Activated CD8-positive, alpha-beta T cell treated with anti-CD3 and anti-CD28 coated beads for 36 hours (primary cell): Measurements from ENCODE around the gene GBA2. TPM values are rescaled to one million over a fixed set of nuclear protein-coding genes. Genes with fewer than 3 reads are reported as not detected.

ENCODE experiments used
- ATAC-seq: fragments of 200-7000 bp; cut with Tn5 transposase; one replicate; pipeline ENCODE4 v1.10.0; 2021; ENCODE audit warnings: mild to moderate bottlenecking, moderate library complexity
- CTCF ChIA-PET: fragments of 350-600 bp; sonication (Branson Sonifier 250); formaldehyde crosslinking; loops from one replicate; lab custom pipeline; 2021; ENCODE audit warnings: antibody characterized with exemption; lab: Charles Lee
- POLR2A ChIA-PET: fragments of 350-600 bp; sonication (Branson Sonifier 250); formaldehyde crosslinking; loops from one replicate; lab custom pipeline; 2021; ENCODE audit warnings: antibody characterized with exemption; lab: Charles Lee
- DNase-seq: peaks from one replicate; pipeline ENCODE4 v3.0.0-alpha.2; 2020
- H3K27ac Mint-ChIP-seq: one replicate; pipeline ENCODE4 v1.8.0; 2021; ENCODE audit warnings: mild to moderate bottlenecking, mixed read lengths
- H3K27me3 Mint-ChIP-seq: one replicate; pipeline ENCODE4 v1.8.0; 2021; ENCODE audit warnings: mixed read lengths
- H3K36me3 Mint-ChIP-seq: one replicate; pipeline ENCODE4 v1.8.0; 2021; ENCODE audit warnings: low read depth, mixed read lengths
- H3K4me1 Mint-ChIP-seq: one replicate; pipeline ENCODE4 v1.8.0; 2021; ENCODE audit warnings: low read depth, mixed read lengths
- H3K4me3 Mint-ChIP-seq: one replicate; pipeline ENCODE4 v1.8.0; 2021; ENCODE audit warnings: mild to moderate bottlenecking, moderate library complexity, mixed read lengths
- H3K9me3 Mint-ChIP-seq: one replicate; pipeline ENCODE4 v1.8.0; 2021; ENCODE audit warnings: mixed read lengths
- intact Hi-C: fragments of 100-400 bp; cut with micrococcal nuclease; formaldehyde crosslinking; loops from one replicate; pipeline ENCODE4 v1.10.0; 2022
- total RNA-seq, 2 experiments: library from RNA; stranded (reverse); gene quantifications; one replicate each; pipeline ENCODE4 v1.2.3, GENCODE V29; 2021
- TF ChIP-seq, protein P1 (sequence below): fragments of 200-600 bp; IDR thresholded peaks from one replicate; pipeline ENCODE4 v1.8.0; 2022; ENCODE audit warnings: antibody characterized with exemption, mild to moderate bottlenecking

The GBA2 gene
- total RNA-seq, 2 experiments from 2014 or later, result 21.2 to 22.3 TPM

DNA sequence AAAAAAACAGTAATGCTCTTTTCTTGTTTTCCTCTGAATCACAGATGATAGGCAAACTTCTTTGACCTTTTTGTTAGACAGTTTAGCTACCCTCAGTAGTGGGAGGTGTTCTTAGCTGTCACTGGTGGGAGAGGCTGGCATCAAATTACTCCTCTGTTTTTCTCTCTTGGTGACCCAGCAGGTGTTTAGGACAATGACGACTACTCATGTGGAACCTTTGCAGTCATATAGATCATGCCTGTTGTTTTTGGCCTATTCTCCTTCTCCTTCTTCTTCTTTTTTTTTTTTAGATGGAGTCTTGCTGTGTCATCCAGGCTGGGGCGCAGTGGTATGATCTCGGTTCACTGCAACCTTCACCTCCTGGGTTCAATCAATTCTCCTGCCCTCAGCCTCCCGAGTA is 27.0 kb upstream of the GBA2 start:
- TF ChIP-seq, protein P1, sequence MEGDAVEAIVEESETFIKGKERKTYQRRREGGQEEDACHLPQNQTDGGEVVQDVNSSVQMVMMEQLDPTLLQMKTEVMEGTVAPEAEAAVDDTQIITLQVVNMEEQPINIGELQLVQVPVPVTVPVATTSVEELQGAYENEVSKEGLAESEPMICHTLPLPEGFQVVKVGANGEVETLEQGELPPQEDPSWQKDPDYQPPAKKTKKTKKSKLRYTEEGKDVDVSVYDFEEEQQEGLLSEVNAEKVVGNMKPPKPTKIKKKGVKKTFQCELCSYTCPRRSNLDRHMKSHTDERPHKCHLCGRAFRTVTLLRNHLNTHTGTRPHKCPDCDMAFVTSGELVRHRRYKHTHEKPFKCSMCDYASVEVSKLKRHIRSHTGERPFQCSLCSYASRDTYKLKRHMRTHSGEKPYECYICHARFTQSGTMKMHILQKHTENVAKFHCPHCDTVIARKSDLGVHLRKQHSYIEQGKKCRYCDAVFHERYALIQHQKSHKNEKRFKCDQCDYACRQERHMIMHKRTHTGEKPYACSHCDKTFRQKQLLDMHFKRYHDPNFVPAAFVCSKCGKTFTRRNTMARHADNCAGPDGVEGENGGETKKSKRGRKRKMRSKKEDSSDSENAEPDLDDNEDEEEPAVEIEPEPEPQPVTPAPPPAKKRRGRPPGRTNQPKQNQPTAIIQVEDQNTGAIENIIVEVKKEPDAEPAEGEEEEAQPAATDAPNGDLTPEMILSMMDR, result no peak
- CTCF ChIA-PET, result interaction anchor here (0.9 to 4.1 kb wide), 5 partner anchors 12 to 106 kb away, joined by 3 to 17 read pairs (median 4); no protein-coding TSS in a partner anchor
- DNase-seq (no peak), ATAC-seq (peak; percentile 37)
- H3K27me3 Mint-ChIP-seq, result no peaks in the 10 kb centered on the region
- POLR2A ChIA-PET, result no interaction called here
- H3K4me1 Mint-ChIP-seq, result peaks cover 6% of the 10 kb centered on the region
- no peak overlapping the region for H3K4me3 Mint-ChIP-seq
- no peak overlapping the region for H3K27ac Mint-ChIP-seq
- no peaks in the 10 kb centered on the region for H3K9me3 Mint-ChIP-seq
- intact Hi-C loops, result no loop called here
- H3K36me3 Mint-ChIP-seq, result peaks cover 9% of the 10 kb centered on the region

DNA sequence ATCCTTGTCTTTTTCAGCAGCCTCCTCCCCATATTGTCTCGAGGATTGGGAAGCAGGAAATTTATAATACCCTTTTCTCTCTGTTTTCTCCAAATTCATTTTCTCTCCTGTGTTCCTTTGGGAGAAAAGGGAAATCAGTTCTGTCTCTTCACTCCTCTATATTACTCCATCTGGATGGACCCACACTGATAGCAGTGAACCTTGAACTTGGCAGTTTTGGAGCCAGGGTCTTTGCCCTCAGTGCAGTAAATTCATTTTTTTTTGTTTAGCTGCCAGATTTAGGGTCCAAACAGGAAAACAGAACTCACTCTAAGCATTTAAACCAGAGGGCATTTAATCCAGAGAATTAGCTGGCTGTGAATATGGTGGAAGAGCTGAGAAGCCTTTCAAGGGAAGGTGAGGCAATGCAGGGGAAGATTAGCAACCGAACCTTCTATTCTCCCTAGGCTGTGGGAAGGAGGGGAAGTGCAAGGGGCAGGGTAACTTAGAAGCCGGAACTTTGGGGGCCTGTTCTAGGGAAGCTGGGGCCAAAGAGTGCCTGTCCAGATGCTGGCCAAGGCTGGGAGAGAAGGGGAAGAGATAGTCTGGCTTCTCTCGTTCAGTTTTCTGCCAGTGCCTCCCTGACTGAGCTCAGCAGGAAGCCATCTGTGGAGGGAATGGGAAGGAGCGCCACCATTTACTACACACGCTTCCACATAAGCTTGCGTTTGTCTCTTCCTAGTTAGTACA is 26.0 kb upstream of the GBA2 start:
- H3K4me3 Mint-ChIP-seq, result no peak overlapping the region
- ATAC-seq, result no peak
- intact Hi-C loops, result no loop called here
- no peaks in the 10 kb centered on the region for H3K27me3 Mint-ChIP-seq
- TF ChIP-seq, protein P1, result no peak
- H3K9me3 Mint-ChIP-seq, result no peaks in the 10 kb centered on the region
- POLR2A ChIA-PET, result no interaction called here
- H3K4me1 Mint-ChIP-seq, result peaks cover 6% of the 10 kb centered on the region
- no peak for DNase-seq
- H3K36me3 Mint-ChIP-seq, result peaks cover 3% of the 10 kb centered on the region
- CTCF ChIA-PET, result interaction anchor here (0.9 to 4.1 kb wide), 5 partner anchors 13 to 107 kb away, joined by 3 to 17 read pairs (median 4); no protein-coding TSS in a partner anchor
- no peak overlapping the region for H3K27ac Mint-ChIP-seq

DNA sequence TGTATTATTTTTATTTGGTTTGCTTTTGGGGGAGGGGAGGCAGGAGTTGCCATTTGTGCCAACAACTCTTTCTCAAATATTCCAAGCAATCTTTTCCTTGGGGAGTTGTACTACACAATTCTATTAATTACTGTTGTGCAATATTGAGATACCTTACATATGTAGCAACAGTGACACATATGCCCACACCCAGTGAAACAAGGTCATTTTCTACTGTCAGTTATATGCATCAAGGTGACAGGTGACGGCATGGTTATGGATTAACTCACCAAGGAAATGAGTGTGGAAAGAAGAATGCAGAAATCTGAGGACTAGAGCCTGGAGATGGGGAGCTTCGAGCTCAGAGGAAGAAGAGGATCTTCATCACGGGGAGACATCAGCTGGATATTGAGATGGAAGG is 22.9 kb upstream of the GBA2 start:
- no peak overlapping the region for H3K4me3 Mint-ChIP-seq
- ChIA-PET POLR2A (no interaction called here), CTCF (interaction anchor here (1.5 to 4.5 kb wide), 5 partner anchors 9 to 110 kb away, joined by 4 to 30 read pairs (median 5); no protein-coding TSS in a partner anchor)
- DNase-seq (no peak), ATAC-seq (no peak)
- H3K27me3 Mint-ChIP-seq, result no peaks in the 10 kb centered on the region
- H3K27ac Mint-ChIP-seq, result no peak overlapping the region
- H3K36me3 Mint-ChIP-seq, result no peaks in the 10 kb centered on the region
- intact Hi-C loops, result no loop called here
- TF ChIP-seq, protein P1, result no peak
- no peaks in the 10 kb centered on the region for H3K9me3 Mint-ChIP-seq
- peaks cover 6% of the 10 kb centered on the region for H3K4me1 Mint-ChIP-seq

DNA sequence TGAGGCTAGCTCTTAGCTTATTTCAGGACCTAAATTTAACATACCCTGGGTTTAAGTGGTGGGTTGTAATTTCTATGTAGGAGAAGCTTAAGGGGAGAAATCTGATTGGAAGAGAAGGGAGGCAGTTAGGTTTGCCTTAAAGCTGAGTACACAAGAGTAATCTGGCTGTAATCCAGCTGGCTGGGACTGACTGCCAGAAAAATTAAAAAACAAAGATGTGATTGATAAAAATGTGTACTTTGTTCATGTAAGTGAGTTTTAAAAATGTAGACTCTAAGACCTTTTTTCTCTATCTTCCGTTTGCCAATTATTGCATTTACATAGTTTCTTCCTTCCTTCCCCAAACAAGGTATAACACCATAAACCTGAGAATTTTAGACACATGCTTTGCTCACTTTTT is 22.5 kb upstream of the GBA2 start:
- POLR2A ChIA-PET, result interaction anchor here (1.3 kb wide), 1 partner anchor 22 kb away, joined by 4 read pairs; the partner anchor contains the start of genes GBA2 and RGP1
- DNase-seq (no peak), ATAC-seq (no peak)
- Mint-ChIP-seq H3K36me3 (no peaks in the 10 kb centered on the region), H3K9me3 (no peaks in the 10 kb centered on the region), H3K27ac (no peak overlapping the region), H3K4me1 (peaks cover 6% of the 10 kb centered on the region), H3K4me3 (no peak overlapping the region), H3K27me3 (no peaks in the 10 kb centered on the region)
- intact Hi-C loops, result no loop called here
- CTCF ChIA-PET, result interaction anchor here (1.0 to 4.5 kb wide), 5 partner anchors 9 to 111 kb away, joined by 4 to 30 read pairs (median 5); no protein-coding TSS in a partner anchor
- TF ChIP-seq, protein P1, result no peak

DNA sequence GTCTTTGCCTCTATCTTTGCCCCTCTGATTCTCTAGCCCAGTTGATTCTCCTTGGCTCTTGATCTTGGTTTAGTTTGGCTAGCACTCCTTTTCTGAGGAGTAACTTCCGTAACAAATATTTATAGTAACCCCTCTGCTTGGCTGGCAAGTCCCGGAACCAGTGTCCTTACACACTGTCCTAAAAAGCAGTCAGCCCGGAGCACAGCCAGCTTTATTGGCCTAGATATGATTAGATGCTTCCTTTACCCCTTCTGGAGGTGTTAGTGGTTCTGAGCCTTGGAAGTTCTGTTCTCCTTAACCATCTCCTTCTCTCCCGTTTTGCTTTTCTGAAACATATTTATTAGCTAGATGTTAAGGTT is 22.0 kb upstream of the GBA2 start:
- intact Hi-C loops, result no loop called here
- TF ChIP-seq, protein P1, result no peak
- no peak for DNase-seq
- ChIA-PET POLR2A (interaction anchor here (1.1 to 1.3 kb wide), 2 partner anchors 13 to 22 kb away, joined by 3 to 4 read pairs; partner anchors contain the start of genes GBA2 and RGP1), CTCF (interaction anchor here (0.6 to 4.5 kb wide), 5 partner anchors 8 to 131 kb away, joined by 3 to 30 read pairs (median 4); no protein-coding TSS in a partner anchor)
- no peak overlapping the region for H3K4me3 Mint-ChIP-seq
- no peaks in the 10 kb centered on the region for H3K36me3 Mint-ChIP-seq
- no peaks in the 10 kb centered on the region for H3K27me3 Mint-ChIP-seq
- H3K9me3 Mint-ChIP-seq, result no peaks in the 10 kb centered on the region
- ATAC-seq, result no peak
- no peak overlapping the region for H3K27ac Mint-ChIP-seq
- peaks cover 10% of the 10 kb centered on the region for H3K4me1 Mint-ChIP-seq
